ENCODE results near the gene ZBTB8B. TPM values are rescaled to one million over a fixed set of nuclear protein-coding genes. Genes with fewer than 3 reads are reported as not detected.

Gene ZBTB8B
- total and polyA plus RNA-seq, 2 donors (not counting 3 experiments of a cell fraction or from before 2014, with no cell fraction given): 0.01 to 0.02 TPM

- H3K9me1 ChIP-seq (replicated peaks; ENCODE audit: control insufficient read depth, extremely low read depth, insufficient read depth, low read length): no peaks in the 10 kb centered on the region
- H3K9me3 ChIP-seq (replicated peaks; ENCODE audit: control insufficient read depth, insufficient read depth, low read length): no peaks in the 10 kb centered on the region
- FAIRE-seq: no peak
- no peak overlapping the region for H3K27ac ChIP-seq (ENCODE audit: insufficient read depth, low read depth, low read length)
- dilution Hi-C loops (cut with MboI; ENCODE audit: extremely low pct_ligation_motif_present, low sequenced_read_pairs) (no loop called here), intact Hi-C loops (cut with micrococcal nuclease) (no loop called here)
- TF ChIP-seq FOS (IDR thresholded peaks at IDR 0.05; ENCODE audit: borderline replicate concordance, insufficient read depth, low read length) (no peak), MAX (IDR thresholded peaks at IDR 0.05; ENCODE audit: insufficient read depth, insufficient read length) (no peak), CTCF (IDR thresholded peaks at IDR 0.05; ENCODE audit: extremely low read depth in 1 of 2, insufficient read depth in 1 of 2, low read depth in 1 of 2, low read length in 2 of 2) (no peak), POLR2AphosphoS5 (IDR thresholded peaks at IDR 0.05; ENCODE audit: insufficient read depth, low read depth, low read length) (no peak), MYC (IDR thresholded peaks at IDR 0.05; ENCODE audit: low read depth, low read length) (no peak), POLR2A (IDR thresholded peaks at IDR 0.05; ENCODE audit: low read depth, low read length) (no peak), JUN (IDR thresholded peaks at IDR 0.05; ENCODE audit: borderline replicate concordance, insufficient read depth, insufficient read length, low read depth) (no peak), GATA2 (IDR thresholded peaks at IDR 0.05; ENCODE audit: insufficient read depth, insufficient read length, low read depth, low read length) (no peak), EZH2 (IDR thresholded peaks at IDR 0.05; ENCODE audit: borderline replicate concordance, low read depth, low read length, severe bottlenecking) (no peak)
- no TSS peak for BruUV-seq (replicated peaks)
- no peaks in the 10 kb centered on the region for H3K4me1 ChIP-seq (ENCODE audit: control insufficient read depth, extremely low read depth, insufficient read depth, low read length)
- H4K20me1 ChIP-seq (replicated peaks; ENCODE audit: control insufficient read depth, extremely low read depth, insufficient read depth, low read length): no peaks in the 10 kb centered on the region
- no peaks in the 10 kb centered on the region for H3K36me3 ChIP-seq (ENCODE audit: control insufficient read depth in 2 of 2, extremely low read depth in 1 of 2, insufficient read depth in 2 of 2, low read length in 2 of 2)
- H3K9ac ChIP-seq (replicated peaks; ENCODE audit: extremely low read depth, insufficient read depth, low read length): no peak overlapping the region
- no peaks in the 10 kb centered on the region for H3K27me3 ChIP-seq (ENCODE audit: control insufficient read depth in 2 of 2, insufficient read depth in 2 of 2, low read length in 2 of 2)
- no peak overlapping the region for H2AFZ ChIP-seq (ENCODE audit: low read depth, low read length)
- H3K79me2 ChIP-seq (ENCODE audit: control insufficient read depth, insufficient read depth, low read length): no peaks in the 10 kb centered on the region
- ChIA-PET POLR2A (no interaction called here), CTCF (no interaction called here)
- H3K4me2 ChIP-seq (ENCODE audit: insufficient read depth, low read length): no peak overlapping the region
- no peak for DNase-seq (ENCODE audit: low read depth, low spot score)
- H3K4me3 ChIP-seq (replicated peaks in 1 of 3; ENCODE audit: insufficient read depth in 1 of 3, low read depth in 1 of 3, low read length in 3 of 3): no peak overlapping the region
Measured at GRCh38 chr1:32489774-32490454, 25.0 kb downstream of the ZBTB8B start.
